Measurements from ENCODE around the gene SOS1. TPM values are rescaled to one million over a fixed set of nuclear protein-coding genes. Genes with fewer than 3 reads are reported as not detected.
"Not testable (repeated sequence)": the region's sequence is repeated elsewhere in the genome, so short reads cannot be mapped to it uniquely, and the experiment has no call there.

Gene SOS1
- total RNA-seq, 1 donor from 2014 or later = 39.0 TPM

GRCh38 chr2:39156846-39157245 is 36.0 kb upstream of the SOS1 start:
- no peaks in the 10 kb centered on the region for H3K36me3 Mint-ChIP-seq (ENCODE audit: unreplicated experiment)
- H3K9me3 Mint-ChIP-seq (ENCODE audit: unreplicated experiment) = peaks cover 2% of the 10 kb centered on the region
- H3K27ac Mint-ChIP-seq (ENCODE audit: unreplicated experiment) = no peak overlapping the region
- H3K27me3 Mint-ChIP-seq (ENCODE audit: unreplicated experiment) = no peaks in the 10 kb centered on the region
- H3K4me1 Mint-ChIP-seq (ENCODE audit: low read depth, unreplicated experiment) = no peaks in the 10 kb centered on the region
- H3K4me3 Mint-ChIP-seq (ENCODE audit: unreplicated experiment) = no peak overlapping the region
- DNase-seq = no peak
- TF ChIP-seq CTCF (IDR thresholded peaks at IDR 0.05; ENCODE audit: partially characterized antibody, unreplicated experiment) = no peak

- no peak for DNase-seq
- no peaks in the 10 kb centered on the region for H3K4me1 Mint-ChIP-seq (ENCODE audit: low read depth, unreplicated experiment)
- no peaks in the 10 kb centered on the region for H3K36me3 Mint-ChIP-seq (ENCODE audit: unreplicated experiment)
- peaks cover 2% of the 10 kb centered on the region for H3K9me3 Mint-ChIP-seq (ENCODE audit: unreplicated experiment)
- no peak overlapping the region for H3K4me3 Mint-ChIP-seq (ENCODE audit: unreplicated experiment)
- TF ChIP-seq CTCF (IDR thresholded peaks at IDR 0.05; ENCODE audit: partially characterized antibody, unreplicated experiment) = no peak
- no peak overlapping the region for H3K27ac Mint-ChIP-seq (ENCODE audit: unreplicated experiment)
- no peaks in the 10 kb centered on the region for H3K27me3 Mint-ChIP-seq (ENCODE audit: unreplicated experiment)
Observed at GRCh38 chr2:39156107-39156506, 35.3 kb upstream of the SOS1 start.

GRCh38 chr2:39155573-39155972 is 34.7 kb upstream of the SOS1 start:
- not testable (repeated sequence) for H3K27me3 Mint-ChIP-seq (ENCODE audit: unreplicated experiment); DNase-seq; H3K27ac Mint-ChIP-seq (ENCODE audit: unreplicated experiment); H3K36me3 Mint-ChIP-seq (ENCODE audit: unreplicated experiment); H3K4me3 Mint-ChIP-seq (ENCODE audit: unreplicated experiment); H3K4me1 Mint-ChIP-seq (ENCODE audit: low read depth, unreplicated experiment); H3K9me3 Mint-ChIP-seq (ENCODE audit: unreplicated experiment)

- Mint-ChIP-seq H3K4me1 (ENCODE audit: low read depth, unreplicated experiment) (no peaks in the 10 kb centered on the region), H3K36me3 (ENCODE audit: unreplicated experiment) (no peaks in the 10 kb centered on the region), H3K27ac (ENCODE audit: unreplicated experiment) (no peak overlapping the region), H3K9me3 (ENCODE audit: unreplicated experiment) (peaks cover 2% of the 10 kb centered on the region), H3K4me3 (ENCODE audit: unreplicated experiment) (no peak overlapping the region), H3K27me3 (ENCODE audit: unreplicated experiment) (no peaks in the 10 kb centered on the region)
- no peak for DNase-seq
- no peak for TF ChIP-seq CTCF (IDR thresholded peaks at IDR 0.05; ENCODE audit: partially characterized antibody, unreplicated experiment)
Observed at GRCh38 chr2:39154944-39155343, 34.1 kb upstream of the SOS1 start.

- Mint-ChIP-seq H3K4me3 (ENCODE audit: unreplicated experiment) (no peak overlapping the region), H3K27ac (ENCODE audit: unreplicated experiment) (no peak overlapping the region), H3K36me3 (ENCODE audit: unreplicated experiment) (no peaks in the 10 kb centered on the region), H3K9me3 (ENCODE audit: unreplicated experiment) (no peaks in the 10 kb centered on the region), H3K27me3 (ENCODE audit: unreplicated experiment) (no peaks in the 10 kb centered on the region), H3K4me1 (ENCODE audit: low read depth, unreplicated experiment) (no peaks in the 10 kb centered on the region)
- no peak for DNase-seq
- TF ChIP-seq CTCF (IDR thresholded peaks at IDR 0.05; ENCODE audit: partially characterized antibody, unreplicated experiment) = no peak
Observed at GRCh38 chr2:39153312-39153711, 32.5 kb upstream of the SOS1 start.

GRCh38 chr2:39152504-39152903 is 31.7 kb upstream of the SOS1 start:
- Mint-ChIP-seq H3K4me3 (ENCODE audit: unreplicated experiment) (no peak overlapping the region), H3K27ac (ENCODE audit: unreplicated experiment) (no peak overlapping the region), H3K36me3 (ENCODE audit: unreplicated experiment) (no peaks in the 10 kb centered on the region), H3K9me3 (ENCODE audit: unreplicated experiment) (no peaks in the 10 kb centered on the region), H3K4me1 (ENCODE audit: low read depth, unreplicated experiment) (no peaks in the 10 kb centered on the region), H3K27me3 (ENCODE audit: unreplicated experiment) (no peaks in the 10 kb centered on the region)
- DNase-seq = no peak
- no peak for TF ChIP-seq CTCF (IDR thresholded peaks at IDR 0.05; ENCODE audit: partially characterized antibody, unreplicated experiment)

Measured in glutamatergic neuron (in vitro differentiated cells).